ENCODE data around the gene PIK3C3.
A peak's percentile ranks its signal among the peaks of the same experiment; 100 is the strongest.
"Not testable (repeated sequence)": the region's sequence is repeated elsewhere in the genome, so short reads cannot be mapped to it uniquely, and the experiment has no call there.

Gene PIK3C3

DNA sequence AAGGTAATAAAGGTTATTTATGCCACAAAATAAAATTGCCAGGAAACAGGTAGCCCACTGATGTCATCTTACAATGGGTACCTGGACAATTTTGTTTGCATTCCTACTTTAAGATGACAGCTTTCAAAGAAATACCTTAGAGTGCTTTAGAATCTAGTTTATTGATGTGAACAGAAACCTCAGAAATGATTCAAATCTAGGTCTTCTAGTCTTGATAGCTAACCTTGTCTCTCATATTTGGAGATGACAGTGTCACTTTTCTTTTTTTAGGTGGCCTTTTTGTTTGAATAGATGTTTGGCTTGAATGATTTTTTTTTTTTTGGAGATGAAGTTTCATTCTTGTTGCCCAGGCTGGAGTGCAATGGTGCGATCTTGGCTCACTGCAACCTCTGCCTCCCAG is 69.1 kb downstream of the PIK3C3 start:
- DNase-seq (ENCODE audit: low read depth) = no peak

GRCh38 chr18:42025491-42025890 is 70.5 kb downstream of the PIK3C3 start:
- no peak for DNase-seq (ENCODE audit: low read depth)

- DNase-seq (ENCODE audit: low read depth) = no peak
These were observed 71.1 kb downstream of the PIK3C3 start for GRCh38 chr18:42025974-42026625.

DNA sequence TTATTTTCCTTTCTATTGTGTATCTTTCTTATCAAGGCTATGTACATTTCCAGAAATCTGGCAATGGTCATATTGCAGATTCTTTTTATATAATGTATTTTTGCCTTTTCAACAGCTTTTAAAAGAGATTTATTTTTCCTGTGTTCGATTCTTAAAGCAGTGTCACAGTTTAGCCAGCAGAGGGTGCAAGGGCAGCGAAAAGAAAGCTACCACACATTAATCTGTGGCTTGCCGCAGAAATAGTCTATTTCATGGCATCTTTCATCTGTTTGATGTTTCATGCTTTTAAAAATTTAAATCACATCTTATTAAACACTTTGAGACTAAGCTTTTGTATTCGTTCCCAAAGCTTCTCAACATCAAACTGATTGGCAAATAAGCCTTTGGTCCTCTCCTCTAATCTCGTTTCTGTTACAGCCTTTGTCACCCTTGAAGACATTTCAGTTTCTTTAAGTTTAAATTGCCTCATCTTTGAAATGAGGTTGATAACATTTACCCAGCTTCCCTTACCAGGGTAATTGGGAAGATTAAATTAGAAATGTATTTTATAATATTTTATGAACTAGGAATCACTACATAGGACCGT is 73.3 kb downstream of the PIK3C3 start:
- no peak for DNase-seq (ENCODE audit: low read depth)

DNA sequence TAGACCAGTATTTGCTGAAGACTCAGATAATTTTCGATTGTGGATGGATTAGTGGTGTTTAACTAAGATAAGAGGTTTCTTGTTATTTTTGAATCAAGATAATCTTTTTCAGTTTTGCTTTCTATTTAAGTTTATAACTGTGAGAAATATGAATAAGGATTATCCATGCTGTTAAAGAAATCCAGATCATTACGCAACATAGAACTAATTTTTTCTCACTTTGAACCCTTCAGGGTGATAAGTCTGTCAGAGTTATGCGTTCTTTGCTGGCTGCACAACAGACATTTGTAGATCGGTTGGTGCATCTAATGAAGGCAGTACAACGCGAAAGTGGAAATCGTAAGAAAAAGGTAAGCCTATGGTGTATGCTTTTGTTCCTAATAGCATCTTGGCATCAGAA is 74.1 kb downstream of the PIK3C3 start:
- no peak for DNase-seq (ENCODE audit: low read depth)

- DNase-seq (ENCODE audit: low read depth) = no peak
These were observed 75.7 kb downstream of the PIK3C3 start for GRCh38 chr18:42030586-42031182.

DNA sequence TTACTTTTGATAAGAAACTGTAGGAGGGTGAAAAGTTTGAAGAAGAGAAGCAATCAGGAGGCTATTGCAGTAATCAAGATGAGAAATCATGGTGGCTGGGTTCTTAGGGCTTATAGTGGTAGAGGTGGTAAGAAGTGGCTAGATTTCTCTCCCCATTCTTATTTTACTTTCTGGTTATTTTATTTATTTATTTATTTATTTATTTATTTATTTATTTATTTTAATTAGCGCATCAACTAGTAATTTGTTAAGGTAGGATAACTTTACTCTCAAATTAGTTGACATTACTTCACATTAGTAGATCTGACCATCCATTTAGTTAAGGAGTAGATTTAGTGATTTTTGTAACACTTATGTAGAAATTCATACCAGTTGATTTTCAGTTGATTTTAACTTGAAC is 77.4 kb downstream of the PIK3C3 start:
- no peak for DNase-seq (ENCODE audit: low read depth)

- DNase-seq (ENCODE audit: low read depth) = no peak
These were observed 78.2 kb downstream of the PIK3C3 start for GRCh38 chr18:42033137-42033810.

DNA sequence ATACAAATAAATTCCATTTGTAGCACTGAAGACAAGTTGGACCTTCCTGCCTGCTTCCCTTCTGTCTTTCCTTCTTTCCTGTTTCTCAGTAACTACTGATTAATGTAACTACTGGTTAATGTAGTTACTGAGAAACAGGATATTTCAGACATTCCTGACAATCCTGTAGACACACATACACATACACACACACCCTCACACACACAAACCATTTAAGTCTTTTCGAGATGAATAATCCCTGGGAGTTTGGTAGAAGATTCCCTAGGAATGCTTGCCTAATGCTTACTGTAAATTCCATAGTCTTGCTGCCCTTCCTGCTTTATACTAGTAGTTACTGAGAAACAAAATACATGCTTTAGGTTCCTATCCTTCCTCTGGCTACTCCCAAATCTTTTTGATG is 83.9 kb downstream of the PIK3C3 start:
- DNase-seq (ENCODE audit: low read depth) = no peak

- no peak for DNase-seq (ENCODE audit: low read depth)
These were observed 84.4 kb downstream of the PIK3C3 start for GRCh38 chr18:42039396-42039795.

DNA sequence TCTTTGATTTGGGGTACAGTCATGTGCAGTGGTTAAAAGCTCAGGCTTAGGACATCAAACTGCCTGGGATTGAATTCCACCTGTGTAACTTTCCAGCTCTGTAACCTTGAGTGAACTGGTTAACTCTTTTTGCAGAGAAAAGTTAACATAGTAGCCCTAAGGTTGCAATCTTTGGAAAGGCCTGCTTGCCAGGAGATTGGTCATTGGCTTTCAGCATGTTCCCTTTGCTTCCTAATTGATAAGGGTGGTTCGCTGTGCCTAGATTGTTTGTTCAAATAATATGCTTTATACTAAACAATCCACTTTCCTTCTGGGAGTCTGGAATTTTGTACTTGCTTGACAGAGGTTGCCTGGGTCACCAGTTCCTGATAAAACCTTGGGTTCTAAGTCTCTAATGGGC is 86.8 kb downstream of the PIK3C3 start:
- DNase-seq (ENCODE audit: low read depth) = no peak

- no peak for DNase-seq (ENCODE audit: low read depth)
These were observed 90.3 kb downstream of the PIK3C3 start for GRCh38 chr18:42045346-42045745.

GRCh38 chr18:42047721-42048120 is 92.7 kb downstream of the PIK3C3 start:
- DNase-seq (ENCODE audit: low read depth) = no peak

GRCh38 chr18:42048158-42048557 is 93.1 kb downstream of the PIK3C3 start:
- DNase-seq (ENCODE audit: low read depth) = no peak

DNA sequence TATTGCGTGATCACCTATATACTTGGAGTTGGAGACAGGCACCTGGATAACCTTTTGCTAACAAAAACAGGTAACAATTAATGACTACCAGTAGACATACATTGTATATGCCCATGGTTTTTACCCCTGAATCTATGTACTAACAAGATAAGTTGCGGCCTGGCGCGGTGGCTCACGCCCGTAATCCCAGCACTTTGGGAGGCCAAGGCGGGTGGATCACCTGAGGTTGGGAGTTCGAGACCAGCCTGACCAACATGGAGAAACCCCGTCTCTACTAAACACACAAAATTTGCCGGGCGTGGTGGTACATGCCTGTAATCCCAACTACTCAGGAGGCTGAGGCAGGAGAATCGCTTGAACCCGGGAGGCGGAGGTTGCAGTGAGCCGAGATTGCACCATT is 94.5 kb downstream of the PIK3C3 start:
- DNase-seq (ENCODE audit: low read depth) = not testable (repeated sequence)

DNA sequence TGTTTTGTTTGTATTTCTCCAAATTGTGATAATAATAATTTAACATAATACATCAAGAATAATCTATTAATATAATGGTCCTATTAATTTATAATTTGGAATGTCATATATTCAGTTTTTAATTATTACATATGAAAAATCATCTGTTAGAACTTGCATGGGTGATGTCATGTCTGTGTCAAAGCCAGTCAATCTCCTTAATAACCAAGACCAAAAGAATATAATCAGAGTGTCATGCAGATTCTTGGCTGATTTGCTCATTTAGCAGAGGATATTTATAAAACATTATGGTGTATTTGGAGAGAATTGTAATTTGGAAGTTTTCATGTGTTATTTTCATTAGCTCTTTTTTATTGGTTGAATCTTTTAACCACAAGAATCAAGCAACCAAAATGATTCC is 96.4 kb downstream of the PIK3C3 start:
- no peak for DNase-seq (ENCODE audit: low read depth)

DNA sequence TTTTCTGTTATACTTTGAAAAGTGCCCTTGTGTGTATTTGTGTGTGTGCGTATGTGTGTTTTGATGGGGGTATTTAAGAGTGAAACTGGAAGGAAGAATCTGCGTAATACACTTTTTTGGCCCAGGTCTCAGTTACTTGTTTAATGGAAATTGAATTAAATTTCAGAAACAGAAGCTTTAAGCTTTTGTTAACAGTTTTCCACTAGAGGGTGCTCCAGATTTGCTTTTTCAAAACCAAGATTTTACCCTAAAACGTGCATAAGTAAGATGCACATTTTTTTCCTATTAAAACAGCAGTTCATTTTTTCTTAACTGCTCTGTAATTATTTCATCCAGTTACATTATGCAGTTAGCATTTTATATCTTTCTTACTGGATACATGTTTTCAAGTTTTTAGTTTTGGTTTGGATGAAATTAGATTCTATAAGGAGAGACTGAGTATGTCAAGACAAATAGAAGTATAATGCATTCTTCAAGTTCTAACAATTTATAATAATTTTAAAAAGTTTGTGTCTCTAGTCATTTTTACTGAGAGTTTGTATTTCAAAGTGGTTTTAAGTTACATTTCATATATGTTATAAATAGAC is 97.2 kb downstream of the PIK3C3 start:
- DNase-seq (ENCODE audit: low read depth) = no peak

- DNase-seq (ENCODE audit: low read depth) = peak; percentile 20
These were observed 98.3 kb downstream of the PIK3C3 start for GRCh38 chr18:42053188-42053781.

DNA sequence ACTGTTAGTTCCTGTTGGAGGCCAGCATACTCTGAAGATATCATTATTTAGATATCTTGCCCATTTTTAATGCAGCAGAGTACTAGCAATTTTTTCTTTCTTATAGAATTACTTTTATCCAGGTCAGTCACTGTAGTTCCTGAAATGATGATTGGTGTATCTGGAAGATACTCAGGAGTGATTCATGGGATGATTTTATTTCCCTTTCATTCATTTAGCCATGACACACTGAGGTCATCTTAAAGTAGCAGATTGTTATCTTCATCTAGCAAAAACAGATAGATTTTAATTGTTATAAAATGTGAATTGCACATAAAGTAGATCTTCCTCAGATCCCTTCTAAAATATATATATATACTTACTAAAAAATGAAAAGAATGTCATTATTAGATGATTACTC is 109.1 kb downstream of the PIK3C3 start:
- no peak for DNase-seq (ENCODE audit: low read depth)

DNA sequence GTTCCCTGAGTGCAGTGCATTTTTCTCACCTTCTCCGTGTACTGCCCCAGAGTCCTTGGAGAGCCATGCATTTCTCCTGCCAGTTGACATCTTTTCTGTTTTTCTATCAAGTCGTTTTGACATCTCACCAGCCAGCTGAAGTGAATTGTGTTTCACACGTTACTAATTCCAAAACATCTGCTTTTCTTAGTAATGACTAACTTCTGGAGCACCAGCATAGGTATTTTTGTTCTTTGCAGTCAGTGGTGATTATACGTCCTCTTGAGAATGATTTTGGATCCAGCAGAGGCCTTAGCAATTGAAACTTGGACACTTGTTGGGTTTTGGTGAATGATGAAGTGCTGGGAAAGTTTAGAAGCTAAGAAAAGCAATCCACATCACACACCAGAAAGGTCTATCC is 112.5 kb downstream of the PIK3C3 start:
- no peak for DNase-seq (ENCODE audit: low read depth)

DNA sequence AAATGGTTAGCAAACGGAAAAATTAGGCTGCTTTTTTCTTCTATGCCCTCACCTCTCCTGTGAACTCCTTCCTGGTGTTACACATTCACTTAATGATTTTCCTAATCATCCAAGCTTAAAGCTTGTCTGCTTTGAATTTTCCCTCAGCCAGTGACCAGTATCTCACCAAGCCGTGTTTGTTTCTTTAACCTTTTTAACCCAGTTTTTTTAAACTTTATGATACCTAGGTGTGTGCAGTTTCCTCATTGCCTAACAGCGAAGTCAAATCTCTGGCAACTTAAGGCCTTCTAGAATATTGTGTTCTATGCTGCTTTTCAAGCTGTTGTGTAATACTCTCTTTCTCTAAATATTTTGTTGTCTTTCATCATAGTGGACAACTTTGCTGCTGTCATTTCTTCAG is 113.0 kb downstream of the PIK3C3 start:
- DNase-seq (ENCODE audit: low read depth) = no peak

- no peak for DNase-seq (ENCODE audit: low read depth)
These were observed 114.0 kb downstream of the PIK3C3 start for GRCh38 chr18:42069036-42069435.

- DNase-seq (ENCODE audit: low read depth) = no peak
These were observed 117.4 kb downstream of the PIK3C3 start for GRCh38 chr18:42072407-42072806.

Measured in stimulated activated CD8-positive, alpha-beta memory T cell treated with anti-CD3 and anti-CD28 coated beads, Interleukin-15, amount 100 ng/mL, for 1 hour (primary cell).